GM21723 (cell line): ENCODE data around the gene DSCAML1.

Experiments
- ATAC-seq: cut with Tn5 transposase; IDR thresholded peaks from one replicate; pipeline ENCODE4 v1.9.1; 2021; ENCODE audit warnings: mild to moderate bottlenecking, moderate library complexity; ENCODE audit not compliant: unreplicated experiment

DSCAML1 gene

DNA sequence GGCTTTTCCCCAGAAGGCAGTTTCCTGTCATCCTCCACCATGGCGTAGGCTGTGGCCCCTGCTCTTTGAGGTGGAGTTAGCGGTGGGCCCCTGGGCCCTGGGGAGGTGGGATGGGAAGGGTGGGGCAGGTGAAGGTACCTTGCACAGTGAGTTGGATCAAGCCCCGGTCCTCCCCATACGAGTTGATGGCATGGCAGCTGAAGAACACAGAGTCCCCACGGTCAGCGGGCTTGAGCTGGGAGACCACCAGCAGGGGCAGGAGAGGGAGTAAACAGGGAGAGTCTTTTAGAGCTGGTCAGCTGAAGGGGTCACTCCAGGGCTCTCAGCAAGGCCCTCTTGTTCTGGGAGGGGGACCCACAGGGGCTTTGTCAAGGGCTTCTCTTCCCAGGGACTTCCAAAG is 316.0 kb downstream of the DSCAML1 start:
- no peak for ATAC-seq

DNA sequence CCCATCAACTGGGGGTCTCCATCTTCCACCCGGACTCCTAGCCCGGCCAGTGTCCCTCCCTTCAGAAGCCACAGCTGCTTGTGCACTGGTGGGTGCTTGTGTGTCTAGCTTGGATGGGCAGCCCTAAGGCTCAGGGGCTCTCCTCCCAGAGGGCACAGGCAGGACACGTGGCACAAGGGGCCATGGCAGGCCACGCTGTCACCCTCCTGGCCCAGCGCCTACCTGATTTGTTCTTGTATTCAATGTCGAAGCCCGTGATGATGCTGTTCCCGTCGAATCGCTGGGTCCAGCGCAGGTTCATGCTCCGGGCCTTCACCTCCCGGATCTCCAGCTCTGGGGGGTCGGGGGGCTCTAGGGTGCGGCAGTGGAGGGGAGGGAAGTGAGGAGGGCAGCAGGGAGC is 316.8 kb downstream of the DSCAML1 start:
- no peak for ATAC-seq

DNA sequence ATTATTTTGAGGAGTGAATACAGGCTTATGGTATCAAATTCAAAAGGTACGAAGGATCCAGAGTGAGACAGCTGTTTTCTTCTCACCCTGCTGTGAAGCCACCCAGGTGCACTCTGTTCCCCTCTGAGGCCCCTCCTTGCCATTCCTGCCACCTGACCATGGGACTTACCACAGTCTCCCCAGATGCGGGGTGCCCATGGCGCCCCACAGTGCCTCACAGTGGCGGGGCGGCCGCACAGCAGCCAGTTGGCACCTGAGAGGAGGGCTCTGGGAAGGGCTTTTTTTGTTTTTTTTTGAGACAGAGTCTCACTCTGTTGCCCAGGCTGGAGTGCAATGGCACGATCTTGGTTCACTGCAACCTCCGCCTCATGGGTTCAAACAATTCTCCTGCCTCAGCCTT is 317.6 kb downstream of the DSCAML1 start:
- no peak for ATAC-seq

DNA sequence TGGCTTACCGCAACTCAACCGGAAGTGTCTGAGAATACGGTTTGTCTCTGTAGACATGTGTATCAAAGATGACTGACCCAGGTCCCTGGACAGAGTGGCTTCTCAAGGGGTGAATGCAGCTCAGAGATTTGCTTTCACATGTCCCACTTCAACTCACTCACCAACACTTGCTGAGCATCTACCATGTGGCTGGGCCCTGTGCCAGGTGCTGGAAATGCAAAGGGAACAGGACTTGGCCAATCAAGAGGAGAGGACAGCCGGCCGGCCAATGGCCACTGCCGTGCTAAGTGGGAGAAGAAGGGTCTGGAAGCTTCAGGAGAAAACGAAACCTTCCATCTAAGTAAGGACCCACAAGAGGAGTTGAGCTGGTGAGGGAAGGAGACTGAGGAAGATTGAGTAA is 318.1 kb downstream of the DSCAML1 start:
- ATAC-seq = no peak

DNA sequence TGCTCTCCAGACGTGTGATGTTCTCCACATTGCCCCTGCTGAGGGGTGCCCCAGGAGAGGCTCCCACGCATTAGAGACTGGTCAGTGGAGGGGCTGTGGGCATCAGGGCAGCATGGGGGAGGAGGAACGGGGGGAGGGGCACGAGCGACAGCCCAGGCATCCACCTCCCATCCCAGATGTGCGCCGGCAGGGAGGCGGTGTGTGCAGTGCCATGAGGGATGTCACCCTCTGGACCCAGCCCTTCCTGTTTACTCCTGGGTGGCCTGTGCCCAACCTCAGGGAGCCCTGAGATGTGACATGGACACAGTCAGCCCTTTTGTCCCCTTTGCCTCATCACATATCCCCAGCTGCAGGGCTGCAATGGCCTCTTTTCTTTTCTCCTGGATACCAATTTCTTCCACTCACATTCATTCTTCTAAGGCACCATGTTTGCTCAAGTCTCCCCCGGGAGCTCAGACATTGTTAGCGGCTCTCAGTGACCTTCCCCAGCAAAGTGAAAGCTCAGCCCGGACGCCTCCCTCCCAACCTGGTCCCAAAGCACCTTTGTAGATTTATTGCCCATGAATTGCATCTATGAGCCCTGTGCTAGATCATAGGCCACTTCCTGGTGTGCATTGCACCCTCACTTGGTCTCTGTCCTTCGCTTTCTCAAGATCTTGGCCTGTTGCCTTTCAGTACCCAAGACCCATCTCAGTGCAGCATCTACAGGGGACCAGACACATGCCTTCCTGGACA is 318.7 kb downstream of the DSCAML1 start:
- ATAC-seq = no peak

DNA sequence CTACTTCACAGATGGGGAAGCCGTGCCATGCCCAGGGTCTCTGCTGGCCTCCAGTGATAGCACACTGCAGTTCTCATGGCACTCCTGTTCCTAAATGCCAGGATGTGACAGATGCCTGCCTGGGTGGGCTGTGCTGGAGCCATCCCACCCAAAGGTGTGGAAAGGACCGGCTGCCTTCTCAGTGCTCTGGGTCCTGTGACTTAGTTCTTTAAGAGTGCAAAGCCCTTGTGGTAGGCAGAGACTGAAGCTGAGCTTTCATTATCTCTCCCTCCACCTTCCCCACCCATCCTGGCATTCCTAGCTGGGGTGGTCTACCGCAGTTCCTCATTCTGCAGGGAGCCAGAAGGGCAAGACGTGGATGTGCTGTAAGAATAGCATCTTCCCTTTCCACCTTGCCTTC is 319.3 kb downstream of the DSCAML1 start:
- no peak for ATAC-seq

DNA sequence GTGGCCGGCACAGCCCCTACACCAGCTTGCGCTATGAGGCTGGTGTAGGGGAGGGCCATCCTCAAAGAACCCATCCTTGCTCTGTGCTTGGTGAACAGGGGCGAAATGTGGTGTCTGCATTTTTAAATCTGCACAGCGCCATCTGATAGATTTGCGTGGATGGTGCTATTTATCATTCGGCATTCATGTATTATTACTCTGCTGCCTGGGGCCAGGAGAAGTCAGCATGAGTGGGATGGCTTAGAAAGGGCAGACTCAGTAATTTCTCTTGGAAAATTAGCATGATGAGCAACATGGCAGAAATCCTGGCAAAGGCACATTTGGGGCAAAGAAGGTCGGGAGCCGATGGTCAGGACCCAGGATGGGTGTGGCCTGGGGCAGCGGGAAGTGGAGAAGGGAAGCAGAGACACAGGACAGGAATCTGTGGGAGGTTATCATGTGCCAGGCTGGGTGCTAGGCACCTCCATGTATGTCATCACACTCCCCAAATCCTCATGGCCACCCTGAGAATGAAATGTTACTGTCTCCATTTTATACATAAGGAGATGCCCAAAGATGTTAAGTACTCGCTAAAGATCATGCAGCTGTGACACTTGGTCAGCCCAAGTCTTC is 320.4 kb downstream of the DSCAML1 start:
- no peak for ATAC-seq

DNA sequence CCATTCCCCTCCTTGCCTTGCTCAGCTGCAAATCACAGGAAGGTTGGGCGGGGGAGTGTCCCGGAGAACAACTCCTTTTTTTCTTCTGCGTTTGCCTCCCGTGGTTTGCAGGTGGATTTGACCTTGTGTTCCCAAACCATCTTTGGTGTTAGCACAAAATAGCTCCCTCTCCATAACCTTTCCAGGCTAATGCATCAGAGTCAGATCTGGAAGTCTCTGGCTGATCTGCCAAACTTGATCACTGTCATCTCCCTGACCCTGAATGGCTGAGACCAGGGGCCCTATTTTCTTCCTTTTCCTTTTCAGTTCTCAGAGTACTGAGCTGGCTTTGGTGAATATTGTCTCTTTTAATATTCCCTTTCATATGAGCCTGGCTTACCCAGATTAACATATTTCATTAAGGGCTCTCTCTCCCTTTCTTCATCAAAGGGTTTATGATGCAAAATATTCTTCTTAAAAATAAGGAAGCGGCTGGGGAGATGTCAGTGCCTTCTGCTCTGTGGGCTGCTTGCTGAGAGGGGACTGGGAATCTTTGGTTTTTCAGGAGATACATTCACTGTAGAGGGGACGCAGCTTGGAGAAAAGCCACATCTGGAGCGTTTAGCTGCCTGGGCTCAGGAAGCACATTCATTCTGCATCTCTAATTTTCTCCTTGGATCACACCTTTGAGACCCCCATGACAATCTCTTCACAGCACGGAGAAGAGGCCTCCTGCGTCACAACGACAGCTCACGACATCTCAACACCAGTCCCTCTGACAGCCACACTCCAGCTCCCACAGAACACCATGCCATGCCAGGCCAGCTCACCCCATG is 321.1 kb downstream of the DSCAML1 start:
- ATAC-seq = no peak

DNA sequence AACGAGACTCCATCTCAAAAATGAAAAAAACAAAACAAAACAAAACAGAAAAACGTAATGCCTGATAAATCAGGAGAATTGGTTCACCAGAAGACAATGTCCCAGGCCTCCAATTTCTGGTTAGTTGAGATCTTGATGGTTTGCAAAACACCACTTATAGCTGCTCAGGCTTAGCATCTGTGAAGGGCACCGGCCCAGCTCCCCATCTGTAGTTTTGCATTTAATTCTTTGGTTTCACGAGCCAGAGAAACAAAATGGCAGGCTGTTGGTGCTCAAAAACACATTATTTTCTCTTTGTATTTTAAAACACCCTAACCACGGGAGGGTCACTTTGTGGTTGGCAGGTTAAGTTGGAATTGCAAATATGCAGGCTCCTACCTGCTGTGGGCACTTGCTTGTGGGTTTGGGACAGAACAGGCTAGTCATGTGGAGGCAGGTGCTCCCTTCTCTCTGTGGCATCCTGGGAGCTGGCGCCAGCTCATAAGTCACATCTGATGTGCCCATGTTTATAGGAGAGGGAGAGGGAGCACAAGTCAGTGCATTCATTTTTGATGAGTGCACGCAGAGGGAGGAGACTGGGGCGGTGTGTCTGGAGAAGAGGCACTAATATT is 323.4 kb downstream of the DSCAML1 start:
- no peak for ATAC-seq

DNA sequence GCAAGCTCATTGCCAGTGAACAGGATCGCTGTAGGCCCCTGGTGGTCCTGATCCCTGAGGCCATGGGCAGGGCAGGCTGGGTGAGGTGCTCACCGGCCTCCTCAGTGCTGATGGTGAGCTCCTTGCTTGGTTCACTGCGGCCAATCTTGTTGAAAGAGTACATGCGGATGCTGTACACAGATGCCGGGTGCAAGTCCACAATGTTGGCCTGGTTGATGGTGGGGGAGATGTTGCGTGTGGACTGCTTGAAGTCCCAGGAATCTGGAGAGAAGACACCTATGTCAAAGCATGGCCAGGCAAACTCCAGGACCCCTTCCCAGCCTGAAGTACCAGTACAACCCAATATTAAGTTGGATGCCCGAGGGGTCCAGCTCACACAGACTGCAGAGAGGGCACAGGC is 325.2 kb downstream of the DSCAML1 start:
- ATAC-seq = no peak

DNA sequence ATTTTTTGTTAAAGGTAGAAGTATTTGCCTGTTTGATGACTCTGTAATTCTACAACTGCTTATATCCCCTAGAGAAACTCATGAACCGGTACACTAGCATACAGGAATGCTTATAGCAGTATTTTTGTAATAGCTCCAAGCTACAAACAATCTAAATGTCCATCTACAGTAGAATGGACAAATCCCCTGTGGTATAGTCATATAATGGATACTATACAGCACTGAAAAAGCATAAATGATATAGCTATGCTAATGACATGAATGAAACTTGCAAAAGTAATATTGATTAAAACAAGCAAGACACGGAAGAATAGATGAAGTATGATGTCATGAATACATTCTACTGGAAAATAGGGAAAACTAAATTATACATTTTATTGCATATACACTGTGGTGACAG is 326.4 kb downstream of the DSCAML1 start:
- no peak for ATAC-seq

DNA sequence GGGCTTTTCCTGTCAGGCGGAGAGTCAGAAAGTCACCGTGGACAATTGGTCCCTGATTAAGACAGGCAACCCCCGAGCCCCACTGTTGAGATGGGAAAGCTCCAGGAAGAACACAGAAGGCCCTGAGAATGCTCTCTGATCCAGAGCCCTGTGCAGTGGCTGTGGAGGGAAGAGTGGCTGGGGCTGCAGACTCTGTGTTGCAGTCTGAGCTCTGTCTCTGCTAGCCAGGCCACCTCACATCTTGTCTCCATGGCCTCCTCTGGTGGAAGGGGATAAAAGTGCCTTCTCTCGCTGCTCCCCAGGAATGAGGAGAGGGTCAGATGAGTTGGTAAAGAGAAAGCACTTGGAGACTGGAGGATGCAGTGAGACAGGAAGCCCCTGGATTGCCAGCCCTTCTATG is 328.1 kb downstream of the DSCAML1 start:
- ATAC-seq = no peak

DNA sequence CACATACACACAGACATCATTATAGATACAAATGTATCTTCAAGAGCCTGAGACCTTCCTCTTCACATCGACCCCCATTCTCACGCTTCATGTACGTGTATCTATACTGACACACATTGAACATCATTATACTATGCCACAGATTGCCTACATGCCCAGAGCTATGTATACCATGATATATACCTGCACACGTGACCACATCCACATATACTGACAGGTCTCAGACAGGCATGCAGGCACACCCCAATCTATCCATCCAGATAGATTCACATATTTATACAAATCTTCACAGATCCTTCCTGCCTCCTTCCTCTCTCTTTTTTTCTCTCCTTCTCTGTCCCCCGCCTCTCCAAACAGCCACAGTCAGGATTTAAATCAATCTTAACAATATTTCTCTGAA is 329.2 kb downstream of the DSCAML1 start:
- no peak for ATAC-seq

DNA sequence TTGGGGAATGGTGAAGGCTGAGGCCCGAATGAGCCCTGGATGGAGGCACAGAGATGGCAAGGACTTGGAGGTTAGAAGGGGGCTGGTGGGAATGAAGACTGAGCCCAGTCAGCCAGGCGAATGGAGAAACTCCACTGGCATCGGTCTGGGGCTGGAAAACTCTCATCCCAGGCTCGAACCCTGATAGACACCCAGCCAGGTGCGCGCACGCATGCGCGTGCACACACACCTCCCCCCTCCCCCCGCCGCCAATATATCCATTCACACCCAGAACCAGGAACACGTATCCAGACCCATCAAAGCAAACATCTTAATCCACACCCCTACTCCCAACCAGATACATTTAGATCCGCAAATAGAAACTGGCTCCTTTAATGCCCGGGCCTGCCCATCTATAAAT is 330.1 kb downstream of the DSCAML1 start:
- ATAC-seq = no peak

DNA sequence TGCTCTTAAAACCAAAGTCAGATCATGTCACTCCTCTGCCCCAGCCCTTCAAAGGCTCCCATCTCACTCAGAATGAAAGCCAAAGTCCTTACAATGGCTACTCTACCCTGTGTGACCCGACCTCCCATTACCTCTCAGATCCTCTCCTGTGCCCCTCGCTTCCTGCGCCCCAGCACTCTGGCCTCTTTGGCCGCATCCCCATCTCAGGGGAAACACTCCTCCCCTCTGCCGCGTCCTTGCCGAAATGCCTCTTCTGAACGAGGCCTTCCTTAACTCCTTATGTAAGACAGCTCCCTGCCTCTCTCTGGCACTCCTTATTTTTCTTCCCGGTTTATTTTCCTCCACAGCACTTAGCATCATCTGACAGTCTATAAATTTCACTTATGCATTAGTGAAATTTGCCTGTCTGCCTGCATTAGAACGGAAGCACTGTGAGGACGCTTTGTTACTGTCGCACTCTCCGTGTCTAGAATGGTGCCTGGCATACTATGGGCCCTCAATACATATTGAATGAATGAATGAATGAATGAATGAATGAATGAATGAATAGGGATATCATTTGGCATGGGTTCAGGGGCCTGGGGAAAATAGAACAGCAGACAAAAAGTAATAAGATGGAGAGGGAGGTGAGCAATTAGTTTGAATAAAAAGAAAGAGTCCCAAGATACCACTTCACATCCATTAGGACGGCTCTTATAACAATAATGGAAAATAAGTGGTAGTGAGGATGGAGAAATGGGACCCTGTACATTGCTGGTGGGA is 331.6 kb downstream of the DSCAML1 start:
- ATAC-seq = no peak

DNA sequence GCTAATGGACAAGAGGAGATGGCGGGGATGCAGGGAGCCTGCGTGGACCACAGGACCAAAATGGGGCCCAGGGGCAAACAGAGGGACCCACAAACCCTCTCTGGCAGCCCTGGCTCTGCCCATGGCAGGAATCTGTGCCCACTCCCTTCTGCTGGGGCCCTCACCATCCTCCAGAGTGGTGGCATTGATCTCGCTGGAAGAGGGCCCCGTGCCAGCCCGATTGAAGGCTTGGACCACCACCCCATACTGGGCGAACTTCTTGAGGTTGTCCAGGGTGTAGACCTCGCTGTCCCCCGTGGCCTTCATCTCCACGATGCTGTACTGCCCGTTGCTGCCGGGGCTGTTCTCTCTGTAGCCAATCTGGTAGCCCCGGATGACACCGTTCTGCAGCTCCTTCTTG is 332.2 kb downstream of the DSCAML1 start:
- ATAC-seq = no peak

DNA sequence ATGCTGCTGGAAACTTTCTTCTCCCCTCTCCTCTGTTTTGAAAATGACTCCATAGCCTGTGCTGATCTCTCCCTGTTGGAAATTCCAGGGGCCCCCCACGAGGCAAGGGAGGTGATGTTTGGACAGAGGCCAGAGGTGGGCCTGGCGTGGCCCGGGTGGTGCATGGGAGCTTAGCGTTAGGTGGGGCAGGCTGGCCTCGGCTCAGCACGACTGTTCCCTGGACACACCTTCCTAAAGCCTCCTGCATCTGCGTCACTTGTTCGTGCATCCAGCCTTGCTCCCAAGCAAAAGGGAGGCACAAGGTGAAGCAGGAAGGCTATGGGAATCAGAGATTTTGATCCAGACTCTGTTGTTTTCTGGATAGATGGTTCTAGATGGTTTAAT is 334.2 kb downstream of the DSCAML1 start:
- no peak for ATAC-seq

DNA sequence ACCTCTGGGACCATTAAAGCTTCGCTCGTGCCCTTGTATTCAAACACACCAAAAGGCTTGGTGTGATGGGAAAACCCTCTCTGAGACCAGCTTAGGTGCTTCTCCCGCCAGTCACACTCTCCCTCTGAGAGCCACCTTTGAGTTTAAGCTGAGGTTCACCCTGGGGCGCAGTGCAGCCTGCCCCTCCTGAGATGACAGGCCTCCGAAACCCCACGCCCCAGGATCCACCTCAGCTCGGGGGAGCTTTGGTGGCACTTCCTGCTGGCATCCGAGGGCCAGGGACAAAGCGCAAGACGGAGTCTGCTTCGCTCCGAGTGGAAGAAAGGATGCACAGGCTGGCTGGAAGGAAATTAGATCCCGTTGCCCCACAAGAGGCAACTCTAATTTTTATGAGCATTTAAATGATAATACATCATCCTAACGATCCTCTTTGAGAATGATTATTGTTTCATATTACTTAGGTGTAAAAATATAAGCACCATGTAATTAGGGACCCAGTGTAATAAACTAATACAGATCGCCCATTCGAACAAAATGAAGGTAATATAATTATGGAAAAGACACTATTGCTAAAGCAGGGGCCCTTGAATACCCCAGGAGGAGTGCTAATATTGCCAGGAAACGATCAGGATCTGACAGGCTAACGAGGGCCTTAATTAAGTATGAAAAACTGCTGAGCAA is 334.7 kb downstream of the DSCAML1 start:
- no peak for ATAC-seq

DNA sequence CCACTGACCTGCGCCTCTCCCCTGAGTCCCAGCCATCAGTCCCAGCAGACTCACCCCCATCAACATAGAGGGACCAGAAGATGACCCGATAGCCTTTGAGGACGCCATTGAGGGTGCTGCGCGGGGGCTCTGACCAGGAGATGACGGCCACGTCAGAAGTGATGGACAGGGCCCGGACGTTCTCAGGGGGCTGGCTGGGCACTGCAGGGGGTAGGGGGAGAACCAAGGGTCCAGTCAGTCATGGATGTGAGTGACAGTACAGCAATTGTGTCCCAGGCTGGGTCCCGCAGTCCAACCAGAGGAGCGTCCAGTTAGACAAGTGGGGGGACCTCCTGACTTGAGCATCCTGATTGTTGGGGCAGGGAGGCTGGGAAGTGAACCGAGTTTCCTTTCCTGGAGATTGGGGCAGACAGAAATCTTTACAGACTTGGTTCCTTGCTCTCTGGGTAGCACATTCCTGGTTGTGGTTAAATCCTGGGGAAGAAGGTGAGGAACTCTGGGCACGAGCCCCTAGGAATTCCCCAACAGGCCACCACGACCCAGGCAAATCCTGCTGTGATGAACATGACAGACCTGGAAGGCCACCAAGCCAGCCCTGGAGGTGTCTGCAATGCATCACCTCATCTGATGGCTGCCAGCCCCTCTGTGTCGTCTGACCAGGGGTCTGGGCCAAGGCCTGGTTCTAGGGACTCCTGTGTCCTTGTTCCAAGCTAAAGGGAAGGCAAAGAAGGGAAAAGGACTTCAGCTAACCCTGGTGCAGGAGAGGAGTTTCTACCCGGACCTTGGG is 335.4 kb downstream of the DSCAML1 start:
- no peak for ATAC-seq

DNA sequence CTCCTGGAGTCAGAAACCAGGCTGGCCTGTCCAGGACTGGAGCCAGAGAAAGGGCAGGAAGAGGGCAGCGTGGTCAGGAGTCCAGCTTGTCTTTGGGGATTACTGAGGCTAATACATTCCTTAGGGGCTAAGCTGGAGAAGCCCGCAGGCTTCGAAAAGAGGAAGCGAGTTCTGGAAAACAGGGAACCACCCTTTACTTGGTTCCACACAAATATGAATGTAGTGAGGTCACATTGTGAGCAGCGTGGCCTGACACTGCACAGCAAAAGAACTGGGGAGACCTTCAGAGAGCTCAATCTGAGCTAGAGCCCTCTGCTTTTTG is 337.1 kb downstream of the DSCAML1 start:
- no peak for ATAC-seq
